ENCODE data around the gene PCSK2. TPM values are rescaled to one million over a fixed set of nuclear protein-coding genes. Genes with fewer than 3 reads are reported as not detected.

The PCSK2 gene
- total and polyA plus RNA-seq, 2 of the 8 experiments (the other 6 are each of a cell fraction or from before 2014, with no cell fraction given), result 1.9 to 4.2 TPM

GRCh38 chr20:17228624-17229061 is 1.8 kb downstream of the PCSK2 start (continued):
- TF ChIP-seq, protein P1, sequence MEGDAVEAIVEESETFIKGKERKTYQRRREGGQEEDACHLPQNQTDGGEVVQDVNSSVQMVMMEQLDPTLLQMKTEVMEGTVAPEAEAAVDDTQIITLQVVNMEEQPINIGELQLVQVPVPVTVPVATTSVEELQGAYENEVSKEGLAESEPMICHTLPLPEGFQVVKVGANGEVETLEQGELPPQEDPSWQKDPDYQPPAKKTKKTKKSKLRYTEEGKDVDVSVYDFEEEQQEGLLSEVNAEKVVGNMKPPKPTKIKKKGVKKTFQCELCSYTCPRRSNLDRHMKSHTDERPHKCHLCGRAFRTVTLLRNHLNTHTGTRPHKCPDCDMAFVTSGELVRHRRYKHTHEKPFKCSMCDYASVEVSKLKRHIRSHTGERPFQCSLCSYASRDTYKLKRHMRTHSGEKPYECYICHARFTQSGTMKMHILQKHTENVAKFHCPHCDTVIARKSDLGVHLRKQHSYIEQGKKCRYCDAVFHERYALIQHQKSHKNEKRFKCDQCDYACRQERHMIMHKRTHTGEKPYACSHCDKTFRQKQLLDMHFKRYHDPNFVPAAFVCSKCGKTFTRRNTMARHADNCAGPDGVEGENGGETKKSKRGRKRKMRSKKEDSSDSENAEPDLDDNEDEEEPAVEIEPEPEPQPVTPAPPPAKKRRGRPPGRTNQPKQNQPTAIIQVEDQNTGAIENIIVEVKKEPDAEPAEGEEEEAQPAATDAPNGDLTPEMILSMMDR (IDR thresholded peaks at IDR 0.05; ENCODE audit: control extremely low read depth in 1 of 3, insufficient read depth in 1 of 3, low read depth in 1 of 3, low read length in 3 of 3), result peak in 1 of 3 experiments; percentile 15; a peak in 1 of 4 replicates
- TF ChIP-seq SIRT6 (IDR thresholded peaks at IDR 0.05; ENCODE audit: low read length) (no peak), CHD2 (IDR thresholded peaks at IDR 0.05; ENCODE audit: low read length) (no peak), SIX5 (IDR thresholded peaks at IDR 0.05; ENCODE audit: low read depth, low read length) (no peak), CTBP2 (IDR thresholded peaks at IDR 0.05; ENCODE audit: borderline replicate concordance, insufficient read depth, insufficient read length, low read length) (peak; percentile 21), CHD1 (IDR thresholded peaks at IDR 0.05; ENCODE audit: low read depth, low read length) (no peak), POU5F1 (IDR thresholded peaks at IDR 0.05; ENCODE audit: low read depth, low read length) (no peak), RNF2 (IDR thresholded peaks at IDR 0.05; ENCODE audit: borderline replicate concordance, low read depth, low read length, missing control alignments, poor library complexity, severe bottlenecking) (no peak), ZNF274 (IDR thresholded peaks at IDR 0.05; ENCODE audit: borderline replicate concordance, extremely low read depth, low read length) (no peak), KDM4A (IDR thresholded peaks at IDR 0.05; ENCODE audit: low read depth, low read length, severe bottlenecking) (peak; percentile 60), BACH1 (IDR thresholded peaks at IDR 0.05; ENCODE audit: low read length) (no peak), SP4 (IDR thresholded peaks at IDR 0.05; ENCODE audit: low read length) (no peak), POLR2AphosphoS5 (IDR thresholded peaks at IDR 0.05; ENCODE audit: low read depth, low read length) (no peak), RBBP5 (IDR thresholded peaks at IDR 0.05; ENCODE audit: borderline replicate concordance, low read depth, low read length) (no peak), JUN (IDR thresholded peaks at IDR 0.05; ENCODE audit: low read depth, low read length) (no peak), HDAC2 (IDR thresholded peaks at IDR 0.05; ENCODE audit: borderline replicate concordance in 1 of 2, low read depth in 2 of 2, low read length in 2 of 2) (no peak), RXRA (IDR thresholded peaks at IDR 0.05; ENCODE audit: insufficient read depth, low read depth, low read length) (no peak), SUZ12 (IDR thresholded peaks at IDR 0.05; ENCODE audit: low read length) (no peak; the same call in 1 of the 2 replicates), SP2 (IDR thresholded peaks at IDR 0.05; ENCODE audit: low read length) (no peak), MAX (IDR thresholded peaks at IDR 0.05) (no peak), SIN3A (conservative IDR thresholded peaks at IDR 0.05 in 1 of 2, IDR thresholded peaks at IDR 0.05 in 1 of 2; ENCODE audit: low read depth in 1 of 2, low read length in 2 of 2) (peak in 1 of 2 experiments; percentile 50; a peak in 1 of 4 replicates)
- TF ChIP-seq, protein P2, sequence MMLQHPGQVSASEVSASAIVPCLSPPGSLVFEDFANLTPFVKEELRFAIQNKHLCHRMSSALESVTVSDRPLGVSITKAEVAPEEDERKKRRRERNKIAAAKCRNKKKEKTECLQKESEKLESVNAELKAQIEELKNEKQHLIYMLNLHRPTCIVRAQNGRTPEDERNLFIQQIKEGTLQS (IDR thresholded peaks at IDR 0.05; ENCODE audit: insufficient read depth, low read depth, low read length), result no peak

All from H1 (cell line).